Epidermal melanocyte (primary cell): ENCODE data around the gene RASA1.
A peak's percentile ranks its signal among the peaks of the same experiment; 100 is the strongest.

Experiments
- DNase-seq: peaks from one replicate; pipeline ENCODE4 v3.0.0; 2011; ENCODE audit warnings: low spot score; ENCODE audit not compliant: insufficient read length

RASA1 gene

GRCh38 chr5:87400305-87400899, 132.7 kb downstream of the RASA1 start:
- no peak for DNase-seq

GRCh38 chr5:87401626-87402025, 133.9 kb downstream of the RASA1 start:
- no peak for DNase-seq

- no peak for DNase-seq
Observed at GRCh38 chr5:87403409-87403808, 135.7 kb downstream of the RASA1 start.

DNA sequence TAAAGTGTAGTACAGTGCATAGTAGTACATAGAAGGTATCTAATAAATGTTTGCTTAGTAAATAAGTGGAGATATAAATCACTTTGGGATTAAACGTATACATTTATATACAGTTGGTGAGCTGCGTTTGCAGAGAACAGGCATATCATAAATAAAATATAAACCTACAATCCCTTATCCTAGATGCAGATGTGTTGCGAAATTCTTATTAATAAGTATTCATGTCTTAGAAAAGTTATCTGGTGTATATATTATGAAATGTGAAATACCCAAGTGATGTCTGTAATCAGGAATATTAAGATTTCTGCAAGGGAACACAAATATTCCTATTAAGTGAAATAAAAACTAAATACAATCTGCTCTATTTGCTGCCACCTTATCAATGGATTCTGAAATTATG, 136.2 kb downstream of the RASA1 start:
- no peak for DNase-seq

GRCh38 chr5:87404359-87404758, 136.7 kb downstream of the RASA1 start:
- no peak for DNase-seq

GRCh38 chr5:87405472-87406155, 137.9 kb downstream of the RASA1 start:
- DNase-seq = no peak

DNA sequence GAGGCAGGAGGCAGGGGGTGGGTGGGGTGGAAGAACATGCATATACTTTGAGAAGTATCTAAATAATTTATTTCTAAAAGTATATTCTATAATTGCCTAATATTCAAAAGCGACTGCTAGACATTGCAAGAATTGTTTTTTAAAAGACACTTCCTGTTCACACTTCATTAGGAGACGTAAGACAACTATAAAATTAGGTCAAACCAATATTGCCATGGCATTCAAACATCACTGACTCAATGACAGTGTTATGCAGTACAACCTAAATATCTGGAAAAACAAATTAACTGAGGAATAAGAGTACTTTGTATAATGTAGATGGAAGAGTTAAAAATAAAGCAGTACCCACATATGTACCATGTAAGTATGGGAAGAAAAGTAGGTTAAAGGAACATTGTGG, 140.5 kb downstream of the RASA1 start:
- no peak for DNase-seq

- no peak for DNase-seq
Observed at GRCh38 chr5:87410931-87411330, 143.2 kb downstream of the RASA1 start.

GRCh38 chr5:87411586-87411972, 143.9 kb downstream of the RASA1 start:
- no peak for DNase-seq

- DNase-seq = no peak
Observed at GRCh38 chr5:87411973-87412629, 144.4 kb downstream of the RASA1 start.

- DNase-seq = peak; percentile 79
Observed at GRCh38 chr5:87412630-87413342, 145.1 kb downstream of the RASA1 start, which contains the start of gene CCNH. Gene CCNH, minus strand, starts transcription at chr5:87412930. Its CDS starts 136 bp downstream, at chr5:87412794.

GRCh38 chr5:87413343-87413645, 145.6 kb downstream of the RASA1 start:
- DNase-seq = no peak

GRCh38 chr5:87418506-87418905, 150.8 kb downstream of the RASA1 start:
- no peak for DNase-seq

- DNase-seq = no peak
Observed at GRCh38 chr5:87421307-87421706, 153.6 kb downstream of the RASA1 start.

GRCh38 chr5:87423755-87424154, 156.1 kb downstream of the RASA1 start:
- no peak for DNase-seq

- no peak for DNase-seq
Observed at GRCh38 chr5:87430863-87431457, 163.3 kb downstream of the RASA1 start.

DNA sequence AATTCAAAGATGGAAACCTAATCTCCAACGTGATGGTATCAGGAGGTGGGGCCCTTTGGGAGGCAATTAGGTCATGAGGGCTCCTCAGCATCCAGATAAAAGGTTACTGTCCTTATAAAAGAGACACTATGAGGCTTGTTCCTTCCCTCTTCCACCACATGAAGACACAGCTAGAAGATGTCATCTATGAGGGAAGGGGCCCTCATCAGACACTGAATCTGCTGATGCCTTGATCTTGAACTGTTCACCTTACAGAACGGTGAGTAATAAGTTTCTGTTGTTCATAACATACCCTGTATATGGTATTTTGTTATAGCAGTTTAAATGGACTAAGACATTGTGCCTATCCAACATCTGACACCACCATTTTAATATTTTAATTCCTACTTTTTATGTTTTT, 164.8 kb downstream of the RASA1 start:
- DNase-seq = no peak

GRCh38 chr5:87433945-87434344, 166.3 kb downstream of the RASA1 start:
- no peak for DNase-seq

DNA sequence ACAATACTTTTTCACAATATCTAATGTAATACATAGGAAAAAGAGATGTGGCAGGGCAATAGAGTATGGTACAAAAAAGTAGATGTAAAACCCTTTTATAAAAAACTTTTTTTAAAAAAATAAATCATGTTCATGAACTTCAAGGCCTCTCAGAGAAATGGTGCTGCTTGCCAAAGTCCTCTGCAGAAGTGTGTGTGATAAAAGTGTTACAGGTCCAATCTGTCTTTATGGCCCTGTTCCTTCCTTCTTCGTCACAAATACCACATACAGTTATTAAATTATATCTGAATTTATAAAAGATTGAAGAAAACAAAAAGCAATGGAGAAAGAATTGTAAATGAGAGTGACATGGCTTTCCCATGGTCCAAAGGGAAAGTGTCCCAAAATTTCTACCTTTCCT, 166.8 kb downstream of the RASA1 start:
- DNase-seq = no peak

DNA sequence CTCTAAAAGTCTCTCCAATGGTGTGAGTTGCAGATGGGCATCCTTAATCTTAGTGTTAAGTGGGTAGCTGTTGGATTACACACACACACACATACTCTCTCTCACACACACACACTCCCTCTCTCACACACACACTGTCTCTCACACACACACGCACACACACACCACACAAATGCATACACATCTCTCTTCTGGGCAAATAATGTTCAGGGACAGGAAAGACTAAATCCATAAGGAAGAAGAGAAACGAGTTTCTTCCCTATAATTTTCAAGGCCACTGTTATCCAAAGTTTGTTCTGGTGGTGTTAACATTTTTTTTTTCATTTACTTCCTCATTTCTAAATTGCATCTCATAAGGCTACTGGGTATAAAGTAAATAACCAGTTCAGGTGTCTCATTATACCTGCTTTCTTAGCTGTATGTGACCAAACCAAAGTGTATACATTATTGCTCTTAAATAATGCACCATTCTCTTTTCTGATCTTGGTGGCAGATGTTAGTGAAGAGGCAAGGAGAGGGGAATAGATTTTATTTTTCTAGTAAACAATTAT, 167.5 kb downstream of the RASA1 start:
- DNase-seq = no peak

- DNase-seq = no peak
Observed at GRCh38 chr5:87437724-87438123, 170.0 kb downstream of the RASA1 start.

DNA sequence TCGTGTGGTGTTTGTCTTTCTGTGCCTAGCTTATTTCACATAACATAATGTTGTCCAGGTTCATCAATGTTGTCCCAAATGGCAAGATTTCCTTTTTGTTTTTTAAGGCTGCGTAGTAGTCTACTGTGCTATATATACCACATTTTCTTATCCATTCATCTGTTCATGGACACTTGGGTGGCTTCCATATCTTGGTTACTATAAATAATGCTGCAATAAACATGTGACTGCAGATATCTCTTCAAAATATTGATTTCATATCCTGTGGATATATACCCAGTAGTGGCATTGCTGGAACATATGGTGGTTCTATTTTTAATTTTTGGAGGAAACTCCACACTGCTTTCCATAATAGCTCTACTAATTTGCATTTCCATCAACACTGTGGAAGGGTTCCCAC, 170.5 kb downstream of the RASA1 start:
- no peak for DNase-seq
